GM21528 (cell line): ENCODE data around the gene LHX2.

Experiments used
- ATAC-seq: cut with Tn5 transposase; IDR thresholded peaks from one replicate; pipeline ENCODE4 v1.9.1; 2021; ENCODE audit warnings: mild to moderate bottlenecking, moderate library complexity; ENCODE audit not compliant: unreplicated experiment, low FRiP score

The LHX2 gene

GRCh38 chr9:124012368-124013301 lies 1.1 kb downstream of the LHX2 start:
- ATAC-seq = no peak

GRCh38 chr9:124013309-124014210 lies 2.0 kb downstream of the LHX2 start:
- no peak for ATAC-seq

GRCh38 chr9:124014211-124014955 lies 2.8 kb downstream of the LHX2 start:
- ATAC-seq = no peak

- no peak for ATAC-seq
Measured at GRCh38 chr9:124014956-124015660, 3.5 kb downstream of the LHX2 start.

GRCh38 chr9:124015661-124016131 lies 4.1 kb downstream of the LHX2 start:
- no peak for ATAC-seq

- ATAC-seq = no peak
Measured at GRCh38 chr9:124016175-124017050, 4.8 kb downstream of the LHX2 start.

GRCh38 chr9:124017051-124017928 lies 5.7 kb downstream of the LHX2 start:
- no peak for ATAC-seq

GRCh38 chr9:124017929-124018729 lies 6.6 kb downstream of the LHX2 start:
- no peak for ATAC-seq

- ATAC-seq = no peak
Measured at GRCh38 chr9:124018730-124019697, 7.4 kb downstream of the LHX2 start.

GRCh38 chr9:124019771-124020519 lies 8.4 kb downstream of the LHX2 start:
- no peak for ATAC-seq

- no peak for ATAC-seq
Measured at GRCh38 chr9:124020520-124021384, 9.2 kb downstream of the LHX2 start.

- no peak for ATAC-seq
Measured at GRCh38 chr9:124021385-124021769, 9.8 kb downstream of the LHX2 start.

- no peak for ATAC-seq
Measured at GRCh38 chr9:124022201-124023121, 10.9 kb downstream of the LHX2 start.
